Fibroblast of lung (primary cell): Measurements from ENCODE around the gene FKTN.

ENCODE experiments used
- EZH2 ChIP-seq: IDR thresholded peaks from 2 replicates; pipeline ENCODE4 v1.5.1; 2012; ENCODE audit warnings: low read length, control low read depth, mild to moderate bottlenecking; ENCODE audit errors: missing control alignments
- TF ChIP-seq, protein P1 (sequence below), 2 donors: IDR thresholded peaks in 1 of 2; conservative IDR thresholded peaks in 1 of 2; 1 replicate in 1 of 2; 2 replicates in 1 of 2; pipeline ENCODE4 v1.5.1; 2011 to 2012; ENCODE audit warnings: low read length in 2 of 2, control low read depth in 1 of 2, inconsistent platforms in 1 of 2, low read depth in 1 of 2, mild to moderate bottlenecking in 1 of 2

DNA sequence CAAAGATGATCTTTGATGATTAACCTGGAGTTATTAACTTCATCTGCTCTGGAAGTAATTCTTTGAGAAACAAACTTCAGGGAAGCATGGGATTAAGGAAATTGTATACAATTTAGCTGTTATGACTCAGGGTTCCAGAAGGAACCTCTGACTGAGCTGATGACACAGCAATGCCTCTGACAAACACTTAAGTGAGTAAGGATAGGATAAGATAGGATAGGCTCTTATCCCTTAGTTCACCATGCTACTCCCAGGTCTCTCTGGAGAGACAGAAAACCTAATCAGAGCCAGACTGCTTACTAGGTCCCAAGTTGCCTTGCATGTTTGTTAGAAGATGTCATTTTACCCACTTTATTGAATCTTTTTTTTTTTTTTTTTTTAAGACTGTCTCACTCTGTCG, 123.8 kb downstream of the FKTN start:
- TF ChIP-seq, protein P1, sequence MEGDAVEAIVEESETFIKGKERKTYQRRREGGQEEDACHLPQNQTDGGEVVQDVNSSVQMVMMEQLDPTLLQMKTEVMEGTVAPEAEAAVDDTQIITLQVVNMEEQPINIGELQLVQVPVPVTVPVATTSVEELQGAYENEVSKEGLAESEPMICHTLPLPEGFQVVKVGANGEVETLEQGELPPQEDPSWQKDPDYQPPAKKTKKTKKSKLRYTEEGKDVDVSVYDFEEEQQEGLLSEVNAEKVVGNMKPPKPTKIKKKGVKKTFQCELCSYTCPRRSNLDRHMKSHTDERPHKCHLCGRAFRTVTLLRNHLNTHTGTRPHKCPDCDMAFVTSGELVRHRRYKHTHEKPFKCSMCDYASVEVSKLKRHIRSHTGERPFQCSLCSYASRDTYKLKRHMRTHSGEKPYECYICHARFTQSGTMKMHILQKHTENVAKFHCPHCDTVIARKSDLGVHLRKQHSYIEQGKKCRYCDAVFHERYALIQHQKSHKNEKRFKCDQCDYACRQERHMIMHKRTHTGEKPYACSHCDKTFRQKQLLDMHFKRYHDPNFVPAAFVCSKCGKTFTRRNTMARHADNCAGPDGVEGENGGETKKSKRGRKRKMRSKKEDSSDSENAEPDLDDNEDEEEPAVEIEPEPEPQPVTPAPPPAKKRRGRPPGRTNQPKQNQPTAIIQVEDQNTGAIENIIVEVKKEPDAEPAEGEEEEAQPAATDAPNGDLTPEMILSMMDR (conservative IDR thresholded peaks at IDR 0.05 in 1 of 2, IDR thresholded peaks at IDR 0.05 in 1 of 2; ENCODE audit: low read depth in 1 of 2, low read length in 2 of 2): no peak
- TF ChIP-seq EZH2: no peak
